Nephron (organoid): ENCODE results near the gene MMGT1.

ENCODE experiments used
- H3K27ac Mint-ChIP-seq, 3 experiments: 2 replicates each; pipeline ENCODE4 v1.8.0; 2020; ENCODE audit warnings: mixed read lengths in 3 of 3, mild to moderate bottlenecking in 2 of 3, moderate library complexity in 1 of 3
- H3K27me3 Mint-ChIP-seq: 2 replicates; pipeline ENCODE4 v1.8.0; 2021; ENCODE audit warnings: low read depth, mild to moderate bottlenecking, moderate library complexity, mixed read lengths
- H3K36me3 Mint-ChIP-seq: 2 replicates; pipeline ENCODE4 v1.8.0; 2020; ENCODE audit warnings: low read depth, mixed read lengths
- H3K4me1 Mint-ChIP-seq: 2 replicates; pipeline ENCODE4 v1.8.0; 2020; ENCODE audit warnings: mixed read lengths
- H3K4me3 Mint-ChIP-seq, 3 experiments: 2 replicates each; pipeline ENCODE4 v1.8.0; 2020; ENCODE audit warnings: mild to moderate bottlenecking in 3 of 3, mixed read lengths in 3 of 3, moderate library complexity in 2 of 3
- H3K9me3 Mint-ChIP-seq: 2 replicates; pipeline ENCODE4 v1.8.0; 2020; ENCODE audit warnings: mixed read lengths
- CTCF ChIP-seq, 3 experiments: fragments of 200-600 bp; sonication (generic); IDR thresholded peaks; one replicate each; pipeline ENCODE4 v1.5.0; 2021; ENCODE audit warnings: antibody characterized with exemption in 3 of 3; ENCODE audit not compliant: unreplicated experiment in 3 of 3

The MMGT1 gene

GRCh38 chrX:135988245-135988644 lies 14.5 kb upstream of the MMGT1 start:
- Mint-ChIP-seq H3K4me1 (peaks cover 17% of the 10 kb centered on the region), H3K9me3 (peaks cover 24% of the 10 kb centered on the region), H3K27me3 (no peaks in the 10 kb centered on the region), H3K36me3 (peaks cover 13% of the 10 kb centered on the region), H3K4me3 (no peak overlapping the region), H3K27ac (no peak overlapping the region)
- no peak for TF ChIP-seq CTCF (IDR thresholded peaks at IDR 0.05; ENCODE audit: unreplicated experiment in 3 of 3)

GRCh38 chrX:135985973-135986310 lies 12.2 kb upstream of the MMGT1 start:
- Mint-ChIP-seq H3K36me3 (no peaks in the 10 kb centered on the region), H3K4me1 (peaks cover 17% of the 10 kb centered on the region), H3K4me3 (peak overlapping the region; percentile 91 to 92 (median 92)), H3K27me3 (no peaks in the 10 kb centered on the region), H3K27ac (peak overlapping the region; percentile 18 to 78 (median 73)), H3K9me3 (peaks cover 18% of the 10 kb centered on the region)
- TF ChIP-seq CTCF (IDR thresholded peaks at IDR 0.05; ENCODE audit: unreplicated experiment in 3 of 3) = no peak

GRCh38 chrX:135985157-135985972 lies 11.6 kb upstream of the MMGT1 start, which contains the start of gene SLC9A6:
Gene SLC9A6, plus strand, starts transcription at chrX:135985435. Its CDS starts 224 bp downstream, at chrX:135985659.
- H3K27me3 Mint-ChIP-seq = no peaks in the 10 kb centered on the region
- peaks cover 20% of the 10 kb centered on the region for H3K9me3 Mint-ChIP-seq
- H3K4me1 Mint-ChIP-seq = peaks cover 17% of the 10 kb centered on the region
- H3K4me3 Mint-ChIP-seq = peak within 1 kb of the TSS; percentile 91 to 92 (median 92)
- no peak for TF ChIP-seq CTCF (IDR thresholded peaks at IDR 0.05; ENCODE audit: unreplicated experiment in 3 of 3)
- peak within 1 kb of the TSS; percentile 68 to 85 (median 73) for H3K27ac Mint-ChIP-seq
- no peaks in the 10 kb centered on the region for H3K36me3 Mint-ChIP-seq

- Mint-ChIP-seq H3K27ac (peak overlapping the region; percentile 66 to 85 (median 68)), H3K9me3 (peaks cover 20% of the 10 kb centered on the region), H3K36me3 (no peaks in the 10 kb centered on the region), H3K4me1 (peaks cover 17% of the 10 kb centered on the region), H3K27me3 (no peaks in the 10 kb centered on the region), H3K4me3 (peak overlapping the region; percentile 79 to 91 (median 85))
- no peak for TF ChIP-seq CTCF (IDR thresholded peaks at IDR 0.05; ENCODE audit: unreplicated experiment in 3 of 3)
Observed at GRCh38 chrX:135984791-135985156, 11.0 kb upstream of the MMGT1 start.

GRCh38 chrX:135984256-135984655 lies 10.5 kb upstream of the MMGT1 start:
- Mint-ChIP-seq H3K9me3 (peaks cover 20% of the 10 kb centered on the region), H3K4me3 (peak overlapping the region; percentile 79 to 91 (median 85)), H3K36me3 (no peaks in the 10 kb centered on the region), H3K4me1 (peaks cover 17% of the 10 kb centered on the region), H3K27me3 (no peaks in the 10 kb centered on the region), H3K27ac (peak overlapping the region; percentile 66 to 85 (median 68))
- TF ChIP-seq CTCF (IDR thresholded peaks at IDR 0.05; ENCODE audit: unreplicated experiment in 3 of 3) = no peak

- Mint-ChIP-seq H3K9me3 (peaks cover 20% of the 10 kb centered on the region), H3K27me3 (no peaks in the 10 kb centered on the region), H3K4me3 (peak overlapping the region; percentile 79 to 91 (median 85)), H3K4me1 (peaks cover 17% of the 10 kb centered on the region), H3K27ac (peak overlapping the region in 1 of 3 experiments; percentile 14), H3K36me3 (no peaks in the 10 kb centered on the region)
- no peak for TF ChIP-seq CTCF (IDR thresholded peaks at IDR 0.05; ENCODE audit: unreplicated experiment in 3 of 3)
Observed at GRCh38 chrX:135982860-135983259, 9.1 kb upstream of the MMGT1 start.
